ENCODE results near the gene LAMB2.

DNA sequence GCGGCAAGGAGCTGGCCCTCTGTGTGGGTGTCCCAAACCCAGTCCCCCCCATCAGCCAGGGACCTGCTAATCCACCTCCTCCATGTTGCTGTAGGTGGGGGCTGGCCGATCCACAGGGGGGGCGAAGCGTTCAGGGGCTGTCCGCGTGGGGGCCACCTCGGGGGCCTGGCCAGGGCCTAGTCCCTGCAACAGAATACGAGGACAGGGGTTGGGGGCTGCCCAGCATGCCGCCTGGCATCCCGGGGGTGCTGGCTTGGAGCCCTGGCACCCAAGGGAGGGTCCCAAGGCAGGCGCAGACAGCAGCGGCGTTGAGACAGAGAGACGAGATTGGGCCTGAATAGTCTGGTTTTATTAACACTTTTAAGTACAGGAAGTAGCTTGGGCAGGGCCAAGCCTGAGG is 24.5 kb downstream of the LAMB2 start:
- TF ChIP-seq, protein P1, sequence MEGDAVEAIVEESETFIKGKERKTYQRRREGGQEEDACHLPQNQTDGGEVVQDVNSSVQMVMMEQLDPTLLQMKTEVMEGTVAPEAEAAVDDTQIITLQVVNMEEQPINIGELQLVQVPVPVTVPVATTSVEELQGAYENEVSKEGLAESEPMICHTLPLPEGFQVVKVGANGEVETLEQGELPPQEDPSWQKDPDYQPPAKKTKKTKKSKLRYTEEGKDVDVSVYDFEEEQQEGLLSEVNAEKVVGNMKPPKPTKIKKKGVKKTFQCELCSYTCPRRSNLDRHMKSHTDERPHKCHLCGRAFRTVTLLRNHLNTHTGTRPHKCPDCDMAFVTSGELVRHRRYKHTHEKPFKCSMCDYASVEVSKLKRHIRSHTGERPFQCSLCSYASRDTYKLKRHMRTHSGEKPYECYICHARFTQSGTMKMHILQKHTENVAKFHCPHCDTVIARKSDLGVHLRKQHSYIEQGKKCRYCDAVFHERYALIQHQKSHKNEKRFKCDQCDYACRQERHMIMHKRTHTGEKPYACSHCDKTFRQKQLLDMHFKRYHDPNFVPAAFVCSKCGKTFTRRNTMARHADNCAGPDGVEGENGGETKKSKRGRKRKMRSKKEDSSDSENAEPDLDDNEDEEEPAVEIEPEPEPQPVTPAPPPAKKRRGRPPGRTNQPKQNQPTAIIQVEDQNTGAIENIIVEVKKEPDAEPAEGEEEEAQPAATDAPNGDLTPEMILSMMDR (IDR thresholded peaks at IDR 0.05), result no peak
- TF ChIP-seq POLR2A (IDR thresholded peaks at IDR 0.05) (no peak), POLR2AphosphoS5 (IDR thresholded peaks at IDR 0.05) (no peak)
